Heart left ventricle (tissue), 13 donors: ENCODE measurements around the gene SORCS1.

ENCODE experiments used
- CTCF ChIP-seq, 12 donors: fragments of 200-600 bp; sonication (generic) in 4 of 12; IDR thresholded peaks; one replicate each; pipeline versions ENCODE4 v1.5.0 to v1.8.0; 2018 to 2022; ENCODE audit warnings: antibody characterized with exemption in 12 of 12, mild to moderate bottlenecking in 5 of 12
- POLR2A ChIP-seq, 2 donors: fragments of 450-650 bp; IDR thresholded peaks; one replicate each; pipeline ENCODE4 v1.6.1; 2017; ENCODE audit warnings: antibody characterized with exemption in 2 of 2, mild to moderate bottlenecking in 2 of 2, moderate library complexity in 2 of 2
- donor health status: ischemic (EF 13 %, LVEDD 7.1; RV severe dilation, severe dysfunction).
- donor health status: DM: no; HTN: yes; CAD: no.
- donor health status: DM: no; HTN: no; CAD: no.
- donor health status: ischemic (EF 25% LVEDD 6.9; RV normal size, moderate dysfunction).
- donor health status: ischemic (EF 25% LVEDD 5.7; RV mildly dilated, moderate dysfunction).
- donor health status: ischemic (EF 35%, LVEDD 5.7; RV mildly dilated, moderate dysfunction).
- donor health status: nonischemic (EF 11% LVEDD 7.7; RV severe dilation, severe dysfunction).
- donor health status: DM: yes; HTN: yes; CAD: no.
- donor health status: PGD.
- donor health status: ischemic (EF 29% LVEDD 5.4; RV normal size, mild dysfunction).
- donor health status: nonischemic (EF 23%, LVEDD 6.1; RV moderate dilation, normal function).

- TF ChIP-seq CTCF (IDR thresholded peaks at IDR 0.05) (no peak), POLR2A (IDR thresholded peaks at IDR 0.05) (no peak)
Observed at GRCh38 chr10:106914016-106914415, 250.5 kb downstream of the SORCS1 start.
